ENCODE results near the gene SCT.

DNA sequence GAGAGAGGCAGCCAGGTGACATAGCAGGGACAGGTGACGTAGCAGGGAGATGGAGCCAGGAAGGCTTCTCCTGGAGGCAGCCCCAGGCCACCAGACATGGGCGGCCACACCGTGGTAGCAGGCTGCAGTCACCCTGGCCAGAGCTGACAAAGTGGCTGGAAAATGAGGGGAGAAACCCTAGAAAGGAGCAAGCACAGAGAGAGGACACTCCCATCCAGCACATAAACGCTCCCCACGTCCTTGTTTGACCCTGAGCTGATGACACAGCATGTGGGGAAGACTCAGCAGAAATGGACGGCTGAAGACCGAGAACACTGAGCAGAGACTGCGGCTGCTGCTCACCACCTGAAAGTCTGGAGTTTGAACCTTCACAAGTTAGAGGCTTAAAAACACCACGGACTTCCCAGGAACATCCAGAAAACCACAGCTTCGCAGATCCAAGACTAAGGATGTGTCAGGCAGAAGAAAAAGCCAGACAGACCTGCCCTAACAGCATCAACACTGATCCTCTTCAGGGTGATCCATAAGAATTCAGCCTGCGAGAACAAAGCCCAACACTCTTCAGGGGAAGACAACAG is 38.8 kb upstream of the SCT start:
- TF ChIP-seq CTCF (IDR thresholded peaks at IDR 0.05) = no peak
- TF ChIP-seq, protein P1, sequence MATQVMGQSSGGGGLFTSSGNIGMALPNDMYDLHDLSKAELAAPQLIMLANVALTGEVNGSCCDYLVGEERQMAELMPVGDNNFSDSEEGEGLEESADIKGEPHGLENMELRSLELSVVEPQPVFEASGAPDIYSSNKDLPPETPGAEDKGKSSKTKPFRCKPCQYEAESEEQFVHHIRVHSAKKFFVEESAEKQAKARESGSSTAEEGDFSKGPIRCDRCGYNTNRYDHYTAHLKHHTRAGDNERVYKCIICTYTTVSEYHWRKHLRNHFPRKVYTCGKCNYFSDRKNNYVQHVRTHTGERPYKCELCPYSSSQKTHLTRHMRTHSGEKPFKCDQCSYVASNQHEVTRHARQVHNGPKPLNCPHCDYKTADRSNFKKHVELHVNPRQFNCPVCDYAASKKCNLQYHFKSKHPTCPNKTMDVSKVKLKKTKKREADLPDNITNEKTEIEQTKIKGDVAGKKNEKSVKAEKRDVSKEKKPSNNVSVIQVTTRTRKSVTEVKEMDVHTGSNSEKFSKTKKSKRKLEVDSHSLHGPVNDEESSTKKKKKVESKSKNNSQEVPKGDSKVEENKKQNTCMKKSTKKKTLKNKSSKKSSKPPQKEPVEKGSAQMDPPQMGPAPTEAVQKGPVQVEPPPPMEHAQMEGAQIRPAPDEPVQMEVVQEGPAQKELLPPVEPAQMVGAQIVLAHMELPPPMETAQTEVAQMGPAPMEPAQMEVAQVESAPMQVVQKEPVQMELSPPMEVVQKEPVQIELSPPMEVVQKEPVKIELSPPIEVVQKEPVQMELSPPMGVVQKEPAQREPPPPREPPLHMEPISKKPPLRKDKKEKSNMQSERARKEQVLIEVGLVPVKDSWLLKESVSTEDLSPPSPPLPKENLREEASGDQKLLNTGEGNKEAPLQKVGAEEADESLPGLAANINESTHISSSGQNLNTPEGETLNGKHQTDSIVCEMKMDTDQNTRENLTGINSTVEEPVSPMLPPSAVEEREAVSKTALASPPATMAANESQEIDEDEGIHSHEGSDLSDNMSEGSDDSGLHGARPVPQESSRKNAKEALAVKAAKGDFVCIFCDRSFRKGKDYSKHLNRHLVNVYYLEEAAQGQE (IDR thresholded peaks at IDR 0.05; ENCODE audit: insufficient read depth in 1 of 2, low read depth in 2 of 2, low read length in 1 of 2) = no peak

Data from Panc1 (cell line).